IMR-90 (cell line): ENCODE measurements around the gene RAB1B. TPM values are rescaled to one million over a fixed set of nuclear protein-coding genes. Genes with fewer than 3 reads are reported as not detected.

Source experiments
- ATAC-seq: fragments of 200-7000 bp; cut with Tn5 transposase; 2 replicates; pipeline ENCODE4 v1.9.1; 2020; ENCODE audit warnings: low read depth, mild to moderate bottlenecking, moderate library complexity
- BruUV-seq: library from RNA; stranded (reverse); fragments of 400-500 nt; replicated peaks from 2 replicates; lab custom pipeline; 2021; lab: Mats Ljungman, UMichigan
- CTCF ChIA-PET: fragments of 300-600 bp; formaldehyde crosslinking; extraction: SDS; loops from one replicate; lab custom pipeline; 2021; ENCODE audit warnings: antibody characterized with exemption; lab: Yijun Ruan, JAX
- POLR2A ChIA-PET: fragments of 300-600 bp; sonication (Branson Sonifier 250); formaldehyde crosslinking; loops from one replicate; lab custom pipeline; 2022; ENCODE audit warnings: antibody characterized with exemption; ENCODE audit not compliant: unreplicated experiment; lab: Charles Lee
- DNase-seq: peaks from one replicate; pipeline ENCODE4 v3.0.0; 2013
- H2AFZ ChIP-seq: replicated peaks from 2 replicates; pipeline ENCODE3; 2013; ENCODE audit warnings: low read length, mild to moderate bottlenecking; ENCODE audit not compliant: poor library complexity
- H2AK5ac ChIP-seq: 2 replicates; pipeline ENCODE4 v1.6.1; 2013; ENCODE audit warnings: low read depth, low read length, inconsistent platforms
- H2AK9ac ChIP-seq: replicated peaks from 2 replicates; pipeline ENCODE3; 2013; ENCODE audit warnings: mild to moderate bottlenecking, low read depth, low read length, moderate library complexity; ENCODE audit not compliant: poor library complexity
- H2BK120ac ChIP-seq: 2 replicates; pipeline ENCODE4 v1.6.1; 2013; ENCODE audit warnings: low read depth, low read length, inconsistent platforms
- H2BK15ac ChIP-seq: 3 replicates; pipeline ENCODE4 v1.6.1; 2013; ENCODE audit warnings: low read depth, low read length, inconsistent platforms
- H2BK20ac ChIP-seq: 2 replicates; pipeline ENCODE4 v1.6.1; 2013; ENCODE audit warnings: low read depth, mild to moderate bottlenecking, inconsistent platforms, low read length, moderate library complexity
- H2BK5ac ChIP-seq: 2 replicates; pipeline ENCODE4 v1.6.1; 2013; ENCODE audit warnings: mild to moderate bottlenecking, low read depth, low read length, inconsistent platforms; ENCODE audit not compliant: poor library complexity, severe bottlenecking
- H3K14ac ChIP-seq: replicated peaks from 2 replicates; pipeline ENCODE4 v1.6.1; 2013; ENCODE audit warnings: low read depth, low read length, inconsistent platforms
- H3K18ac ChIP-seq: 2 replicates; pipeline ENCODE4 v1.6.1; 2013; ENCODE audit warnings: low read depth, low read length, control low read depth
- H3K23ac ChIP-seq: 2 replicates; pipeline ENCODE4 v1.6.1; 2013; ENCODE audit warnings: low read depth, low read length, inconsistent platforms
- H3K27ac ChIP-seq: 2 replicates; pipeline ENCODE4 v1.5.1; 2013; ENCODE audit warnings: mild to moderate bottlenecking, control low read depth, low read length; ENCODE audit not compliant: insufficient read depth
- H3K27me3 ChIP-seq: 2 replicates; pipeline ENCODE4 v1.6.1; 2013; ENCODE audit warnings: low read length; ENCODE audit not compliant: control insufficient read depth, insufficient read depth
- H3K36me3 ChIP-seq: 2 replicates; pipeline ENCODE4 v1.6.1; 2013; ENCODE audit warnings: low read length, mixed read lengths; ENCODE audit not compliant: control insufficient read depth, insufficient read depth
- H3K4ac ChIP-seq: 2 replicates; pipeline ENCODE4 v1.6.1; 2013; ENCODE audit warnings: low read depth, low read length, inconsistent platforms
- H3K4me1 ChIP-seq: 2 replicates; pipeline ENCODE4 v1.6.1; 2013; ENCODE audit warnings: low read length, mixed read lengths; ENCODE audit not compliant: control insufficient read depth, insufficient read depth
- H3K4me2 ChIP-seq: 2 replicates; pipeline ENCODE4 v1.6.1; 2013; ENCODE audit warnings: low read depth, mild to moderate bottlenecking, control low read depth, low read length, moderate library complexity
- H3K4me3 ChIP-seq: 2 replicates; pipeline ENCODE4 v1.5.1; 2013; ENCODE audit warnings: low read depth, mild to moderate bottlenecking, control low read depth, low read length, moderate library complexity; ENCODE audit not compliant: insufficient read depth
- H3K56ac ChIP-seq: 2 replicates; pipeline ENCODE4 v1.6.1; 2013; ENCODE audit warnings: low read length, inconsistent platforms; ENCODE audit not compliant: insufficient read depth; ENCODE audit errors: extremely low read depth
- H3K79me1 ChIP-seq, 2 experiments: 2 replicates each; pipeline ENCODE4 v1.6.1; 2013; ENCODE audit warnings: low read length in 2 of 2, inconsistent platforms in 1 of 2, low read depth in 1 of 2
- H3K9ac ChIP-seq: 2 replicates; pipeline ENCODE4 v1.6.1; 2013; ENCODE audit warnings: low read depth, low read length, control low read depth
- H3K9me1 ChIP-seq: 2 replicates; pipeline ENCODE4 v1.6.1; 2013; ENCODE audit warnings: low read length, inconsistent platforms; ENCODE audit not compliant: insufficient read depth
- H3K9me3 ChIP-seq: 2 replicates; pipeline ENCODE4 v1.6.1; 2013; ENCODE audit warnings: low read length; ENCODE audit not compliant: control insufficient read depth, insufficient read depth
- H4K20me1 ChIP-seq: 2 replicates; pipeline ENCODE4 v1.6.1; 2013; ENCODE audit warnings: low read length, inconsistent platforms; ENCODE audit not compliant: insufficient read depth
- H4K5ac ChIP-seq: 2 replicates; pipeline ENCODE4 v1.6.1; 2013; ENCODE audit warnings: mild to moderate bottlenecking, low read depth, low read length, control low read depth
- H4K8ac ChIP-seq, 2 experiments: 2 replicates each; pipeline ENCODE4 v1.6.1; 2013; ENCODE audit warnings: low read depth in 2 of 2, low read length in 2 of 2, control low read depth in 1 of 2, inconsistent platforms in 1 of 2
- H4K91ac ChIP-seq: 2 replicates; pipeline ENCODE4 v1.6.1; 2013; ENCODE audit warnings: low read depth, low read length, inconsistent platforms; ENCODE audit not compliant: insufficient read depth
- CHD1 ChIP-seq: IDR thresholded peaks from 2 replicates; pipeline ENCODE4 v1.6.1; 2012; ENCODE audit warnings: low read depth, low read length, improper control_type of control experiment
- MAFK ChIP-seq: IDR thresholded peaks from 2 replicates; pipeline ENCODE4 v1.6.1; 2012; ENCODE audit warnings: low read depth, low read length, improper control_type of control experiment
- MAZ ChIP-seq: IDR thresholded peaks from 2 replicates; pipeline ENCODE4 v1.6.1; 2012; ENCODE audit warnings: low read depth, mild to moderate bottlenecking, low read length, improper control_type of control experiment, moderate library complexity, borderline replicate concordance
- NFE2L2 ChIP-seq: fragments of 150-350 bp; IDR thresholded peaks from 2 replicates; pipeline ENCODE4 v1.6.1; 2016; ENCODE audit warnings: low read depth, mild to moderate bottlenecking, low read length
- POLR2A ChIP-seq: IDR thresholded peaks from 2 replicates; pipeline ENCODE4 v1.6.1; 2012; ENCODE audit warnings: mild to moderate bottlenecking, low read depth, low read length
- RCOR1 ChIP-seq: IDR thresholded peaks from 2 replicates; pipeline ENCODE4 v1.6.1; 2012; ENCODE audit warnings: mild to moderate bottlenecking, low read length, improper control_type of control experiment; ENCODE audit not compliant: insufficient replicate concordance
- SMC3 ChIP-seq: fragments of 150-350 bp; IDR thresholded peaks from 2 replicates; pipeline ENCODE4 v1.6.1; 2016; ENCODE audit warnings: low read depth, mild to moderate bottlenecking, antibody characterized with exemption, low read length, moderate library complexity
- WGBS, 2 experiments: methylation state at CpG; one replicate each; pipeline versions ENCODE4 v1.1.5 to v1.1.7; 2013; ENCODE audit warnings: missing lambda C conversion rate in 2 of 2; ENCODE audit not compliant: insufficient read length in 1 of 2; ENCODE audit errors: extremely low coverage in 2 of 2; 5-methylcytosine and 5-hydroxymethylcytosine counted together
- dilution Hi-C: fragments of 300-500 bp; cut with HindIII; formaldehyde crosslinking; loops from one replicate; pipeline ENCODE4 v1.14.3; 2018; ENCODE audit warnings: low sequenced_read_pairs; ENCODE audit not compliant: unreplicated experiment
- in situ Hi-C: fragments of 300-500 bp; cut with MboI; formaldehyde crosslinking; loops from 3 replicates; pipeline ENCODE4 v1.14.3; 2019; ENCODE audit warnings: low sequenced_read_pairs, inconsistent platforms, mixed read lengths
- intact Hi-C: fragments of 100-400 bp; cut with micrococcal nuclease; formaldehyde crosslinking; loops from 2 replicates; pipeline ENCODE4 v1.10.0; 2022
- polyA plus RNA-seq, 3 experiments: library from polyadenylated mRNA; depleted of rRNA; stranded (reverse); fragments of >200 nt; gene quantifications; 2 replicates each; pipeline ENCODE4 v1.2.3, GENCODE V29; 2012; ENCODE audit warnings: low replicate concordance in 1 of 3
- total RNA-seq: library from RNA; depleted of rRNA; stranded (reverse); fragments of >200 nt; gene quantifications from 2 replicates; pipeline ENCODE4 v1.2.3, GENCODE V29; 2012

RAB1B gene
- total and polyA plus RNA-seq, 2 of the 4 experiments (the other 2 are of a cell fraction) = 83.7 to 248 TPM

- Histone ChIP-seq H3K9me3 (no peaks in the 10 kb centered on the region), H4K8ac (no peak overlapping the region), H3K23ac (no peak overlapping the region), H4K91ac (no peak overlapping the region), H2BK120ac (no peak overlapping the region), H3K4me1 (no peaks in the 10 kb centered on the region), H3K27me3 (no peaks in the 10 kb centered on the region), H4K5ac (no peak overlapping the region), H3K4me3 (no peak overlapping the region), H3K36me3 (peaks cover 68% of the 10 kb centered on the region), H2AK5ac (no peak overlapping the region), H3K56ac (no peak overlapping the region), H4K20me1 (no peaks in the 10 kb centered on the region), H3K27ac (no peak overlapping the region), H3K14ac (no peak overlapping the region), H2BK20ac (no peak overlapping the region), H2BK5ac (no peak overlapping the region), H3K18ac (no peak overlapping the region), H3K4me2 (no peak overlapping the region), H2BK15ac (no peak overlapping the region), H3K9ac (no peak overlapping the region), H3K9me1 (no peaks in the 10 kb centered on the region), H2AK9ac (no peak overlapping the region), H3K79me1 (no peaks in the 10 kb centered on the region), H2AFZ (no peak overlapping the region), H3K4ac (no peak overlapping the region)
- ChIA-PET CTCF (no interaction called here), POLR2A (no interaction called here)
- DNase-seq (no peak), ATAC-seq (no peak)
- intact Hi-C loops (no loop called here), dilution Hi-C loops (no loop called here), in situ Hi-C loops (no loop called here)
- TF ChIP-seq RCOR1 (no peak), MAFK (no peak), NFE2L2 (no peak), MAZ (no peak), POLR2A (no peak), CHD1 (no peak), SMC3 (no peak)
- no TSS peak for BruUV-seq
- 98% methylated on average over 5 of the region's 6 CpGs; no CpG with 5 or more reads in 1 of the 2 experiments for WGBS, 2 experiments
Measured at GRCh38 chr11:66237867-66238266, 30.6 kb upstream of the RAB1B start.
